ENCODE data around the gene PALLD. TPM values are rescaled to one million over a fixed set of nuclear protein-coding genes. Genes with fewer than 3 reads are reported as not detected.

PALLD gene
- total RNA-seq, 1 experiment from 2014 or later = 166 TPM

DNA sequence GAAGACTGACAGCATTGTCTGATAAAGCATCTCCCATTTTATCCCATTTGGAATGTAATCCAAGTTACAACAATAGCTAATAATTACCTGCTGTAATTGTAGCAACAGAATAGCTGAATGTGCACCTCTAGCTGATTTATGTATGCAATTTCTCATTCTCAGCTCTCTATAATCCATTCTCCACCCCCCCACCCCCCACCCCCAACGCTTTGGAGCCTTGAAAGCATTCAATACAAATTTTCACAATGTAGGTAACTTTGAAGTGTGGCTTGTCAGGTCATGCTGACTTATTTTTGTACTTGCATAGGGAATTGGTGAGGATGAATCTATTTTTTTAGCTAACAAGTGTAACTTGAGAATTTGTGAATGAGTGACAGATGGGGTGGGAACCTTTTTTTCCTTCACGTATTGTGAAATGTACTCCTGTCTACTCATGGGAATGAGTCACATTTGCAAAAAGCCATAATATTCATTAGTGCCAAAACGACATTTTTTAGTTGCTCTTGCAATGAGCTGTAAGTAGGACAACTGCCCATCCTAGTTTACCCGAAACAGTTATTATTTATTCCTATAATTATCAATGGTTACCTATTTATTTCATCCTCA is 159.3 kb downstream of the PALLD start:
- H3K9me2 ChIP-seq (ENCODE audit: insufficient read depth) = no peaks in the 10 kb centered on the region
- ATAC-seq (no peak), DNase-seq (ENCODE audit: low read depth, low spot score) (no peak)
- BruUV-seq (replicated peaks) = no TSS peak
- CTCF ChIA-PET = no interaction called here
- TF ChIP-seq CEBPB (IDR thresholded peaks at IDR 0.05; ENCODE audit: low read depth) = peak; percentile 84
- TF ChIP-seq SP1 (IDR thresholded peaks at IDR 0.05; ENCODE audit: low read depth) = peak; percentile 33; the same call in 1 of the 2 replicates
- TF ChIP-seq POLR2A (IDR thresholded peaks at IDR 0.05; ENCODE audit: borderline replicate concordance, extremely low read depth, insufficient read depth, insufficient read length) = no peak
- peak; percentile 36 for TF ChIP-seq FOSL1 (IDR thresholded peaks at IDR 0.05; ENCODE audit: low read depth)
- no peak overlapping the region for H3K9ac ChIP-seq (ENCODE audit: low read length)
- H3K27ac ChIP-seq (ENCODE audit: low read depth, low read length) = peak overlapping the region; percentile 94
- H3K27me3 ChIP-seq (ENCODE audit: insufficient read depth, low read length) = no peaks in the 10 kb centered on the region
- no peaks in the 10 kb centered on the region for H3K36me3 ChIP-seq (ENCODE audit: control insufficient read depth in 1 of 2, insufficient read depth in 2 of 2, low read length in 2 of 2)
- peaks cover 49 to 68% of the 10 kb centered on the region in 2 experiments for H3K4me1 ChIP-seq (ENCODE audit: control insufficient read depth in 1 of 2, insufficient read depth in 2 of 2, low read length in 2 of 2)
- POLR2A ChIA-PET = interaction anchor here (1.4 to 1.7 kb wide), 2 partner anchors 9 to 175 kb away, joined by 4 to 5 read pairs; no protein-coding TSS in a partner anchor
- no peaks in the 10 kb centered on the region for H3K9me3 ChIP-seq (ENCODE audit: control insufficient read depth in 1 of 2, insufficient read depth in 1 of 2, low read depth in 1 of 2, low read length in 2 of 2)
- no peak overlapping the region for H3K4me3 ChIP-seq (replicated peaks in 1 of 2; ENCODE audit: low read depth in 1 of 2, low read length in 2 of 2)
- H2AFZ ChIP-seq (ENCODE audit: low read depth, low read length, poor library complexity, severe bottlenecking) = no peak overlapping the region
- intact Hi-C loops (cut with micrococcal nuclease) = no loop called here
- RAD21 ChIA-PET (ENCODE audit: low non-redundant PET in 1 of 2, low total read pairs in 2 of 2, uncharacterized antibody in 2 of 2, unreplicated experiment in 2 of 2) = interaction anchor here in 1 of 2 experiments (1.0 kb wide), 1 partner anchor 25 kb away, joined by 3 read pairs; no protein-coding TSS in a partner anchor
- no peaks in the 10 kb centered on the region for H4K20me1 ChIP-seq (ENCODE audit: insufficient read depth)
- peaks cover 37% of the 10 kb centered on the region for H3K79me2 ChIP-seq (ENCODE audit: insufficient read depth, low read length)
- peak overlapping the region; percentile 47; the same call in 1 of the 2 replicates for H3K4me2 ChIP-seq (ENCODE audit: low read length)

DNA sequence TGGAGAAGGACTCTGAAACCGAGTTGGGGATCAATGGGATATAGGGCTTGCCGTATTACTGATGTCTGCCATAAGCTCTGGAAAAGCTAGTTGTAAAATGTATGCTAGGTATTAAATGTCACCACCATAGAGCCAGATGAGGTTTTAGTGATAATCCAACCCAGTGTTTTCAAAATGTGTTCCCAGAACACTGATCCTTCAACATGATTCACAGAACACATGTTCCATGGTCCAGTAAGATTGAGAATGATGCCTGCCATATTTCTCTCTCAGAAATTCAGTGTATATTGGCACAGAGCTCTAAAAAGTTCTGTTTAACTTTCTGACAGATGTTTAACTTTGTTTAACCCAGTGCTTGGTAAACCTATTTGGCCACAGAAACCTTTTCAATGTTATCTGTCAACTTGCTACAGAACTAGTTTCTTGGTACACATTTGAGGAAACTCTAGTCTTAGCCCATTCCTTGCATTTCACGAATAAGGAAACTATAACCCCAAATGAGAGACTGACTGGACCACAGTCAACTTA is 160.2 kb downstream of the PALLD start:
- Histone ChIP-seq H3K9me3 (ENCODE audit: control insufficient read depth in 1 of 2, insufficient read depth in 1 of 2, low read depth in 1 of 2, low read length in 2 of 2) (no peaks in the 10 kb centered on the region), H3K27ac (ENCODE audit: low read depth, low read length) (peak overlapping the region; percentile 35; the same call in 1 of the 2 replicates), H3K4me2 (ENCODE audit: low read length) (no peak overlapping the region), H3K4me1 (ENCODE audit: control insufficient read depth in 1 of 2, insufficient read depth in 2 of 2, low read length in 2 of 2) (peaks cover 40 to 70% of the 10 kb centered on the region in 2 experiments), H3K79me2 (ENCODE audit: insufficient read depth, low read length) (peaks cover 43% of the 10 kb centered on the region), H4K20me1 (ENCODE audit: insufficient read depth) (no peaks in the 10 kb centered on the region), H3K27me3 (ENCODE audit: insufficient read depth, low read length) (no peaks in the 10 kb centered on the region), H3K4me3 (replicated peaks in 1 of 2; ENCODE audit: low read depth in 1 of 2, low read length in 2 of 2) (no peak overlapping the region), H3K9me2 (ENCODE audit: insufficient read depth) (no peaks in the 10 kb centered on the region), H3K9ac (ENCODE audit: low read length) (no peak overlapping the region), H2AFZ (ENCODE audit: low read depth, low read length, poor library complexity, severe bottlenecking) (no peak overlapping the region), H3K36me3 (ENCODE audit: control insufficient read depth in 1 of 2, insufficient read depth in 2 of 2, low read length in 2 of 2) (no peaks in the 10 kb centered on the region)
- ChIA-PET POLR2A (interaction anchor here (1.4 to 1.7 kb wide), 2 partner anchors 9 to 175 kb away, joined by 4 to 5 read pairs; no protein-coding TSS in a partner anchor), CTCF (no interaction called here), RAD21 (ENCODE audit: low non-redundant PET in 1 of 2, low total read pairs in 2 of 2, uncharacterized antibody in 2 of 2, unreplicated experiment in 2 of 2) (no interaction called here)
- intact Hi-C loops (cut with micrococcal nuclease) = no loop called here
- DNase-seq (ENCODE audit: low read depth, low spot score) (no peak), ATAC-seq (no peak)
- BruUV-seq (replicated peaks) = no TSS peak
- no peak for TF ChIP-seq ZFX (IDR thresholded peaks at IDR 0.05)
- no peak for TF ChIP-seq YY1 (IDR thresholded peaks at IDR 0.05; ENCODE audit: extremely low read depth, insufficient replicate concordance, low read depth, low read length)
- TF ChIP-seq, protein P1, sequence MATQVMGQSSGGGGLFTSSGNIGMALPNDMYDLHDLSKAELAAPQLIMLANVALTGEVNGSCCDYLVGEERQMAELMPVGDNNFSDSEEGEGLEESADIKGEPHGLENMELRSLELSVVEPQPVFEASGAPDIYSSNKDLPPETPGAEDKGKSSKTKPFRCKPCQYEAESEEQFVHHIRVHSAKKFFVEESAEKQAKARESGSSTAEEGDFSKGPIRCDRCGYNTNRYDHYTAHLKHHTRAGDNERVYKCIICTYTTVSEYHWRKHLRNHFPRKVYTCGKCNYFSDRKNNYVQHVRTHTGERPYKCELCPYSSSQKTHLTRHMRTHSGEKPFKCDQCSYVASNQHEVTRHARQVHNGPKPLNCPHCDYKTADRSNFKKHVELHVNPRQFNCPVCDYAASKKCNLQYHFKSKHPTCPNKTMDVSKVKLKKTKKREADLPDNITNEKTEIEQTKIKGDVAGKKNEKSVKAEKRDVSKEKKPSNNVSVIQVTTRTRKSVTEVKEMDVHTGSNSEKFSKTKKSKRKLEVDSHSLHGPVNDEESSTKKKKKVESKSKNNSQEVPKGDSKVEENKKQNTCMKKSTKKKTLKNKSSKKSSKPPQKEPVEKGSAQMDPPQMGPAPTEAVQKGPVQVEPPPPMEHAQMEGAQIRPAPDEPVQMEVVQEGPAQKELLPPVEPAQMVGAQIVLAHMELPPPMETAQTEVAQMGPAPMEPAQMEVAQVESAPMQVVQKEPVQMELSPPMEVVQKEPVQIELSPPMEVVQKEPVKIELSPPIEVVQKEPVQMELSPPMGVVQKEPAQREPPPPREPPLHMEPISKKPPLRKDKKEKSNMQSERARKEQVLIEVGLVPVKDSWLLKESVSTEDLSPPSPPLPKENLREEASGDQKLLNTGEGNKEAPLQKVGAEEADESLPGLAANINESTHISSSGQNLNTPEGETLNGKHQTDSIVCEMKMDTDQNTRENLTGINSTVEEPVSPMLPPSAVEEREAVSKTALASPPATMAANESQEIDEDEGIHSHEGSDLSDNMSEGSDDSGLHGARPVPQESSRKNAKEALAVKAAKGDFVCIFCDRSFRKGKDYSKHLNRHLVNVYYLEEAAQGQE (IDR thresholded peaks at IDR 0.05; ENCODE audit: low read depth) = no peak
- TF ChIP-seq EZH2phosphoT487 (IDR thresholded peaks at IDR 0.05; ENCODE audit: borderline replicate concordance) = no peak
- TF ChIP-seq CTCF (IDR thresholded peaks at IDR 0.05 in 2 of 3, conservative IDR thresholded peaks at IDR 0.05 in 1 of 3; ENCODE audit: borderline replicate concordance in 1 of 3, insufficient read depth in 1 of 3, low read depth in 2 of 3, low read length in 2 of 3) = no peak
- TF ChIP-seq SP1 (IDR thresholded peaks at IDR 0.05; ENCODE audit: low read depth) = no peak
- no peak for TF ChIP-seq JUND (IDR thresholded peaks at IDR 0.05)
- no peak for TF ChIP-seq SIN3A (IDR thresholded peaks at IDR 0.05; ENCODE audit: low read depth)
- TF ChIP-seq ZNF274 (IDR thresholded peaks at IDR 0.05; ENCODE audit: low read depth, low read length) = no peak
- no peak for TF ChIP-seq TCF7L2 (IDR thresholded peaks at IDR 0.05; ENCODE audit: borderline replicate concordance, extremely low read depth, insufficient read depth, insufficient read length)
- no peak for TF ChIP-seq CBX3 (IDR thresholded peaks at IDR 0.05; ENCODE audit: low read depth)
